Colonic mucosa (tissue), 4 donors: Measurements from ENCODE around the gene IGF2. TPM values are rescaled to one million over a fixed set of nuclear protein-coding genes. Genes with fewer than 3 reads are reported as not detected.

Experiments
- DNase-seq: peaks from one replicate; pipeline ENCODE4 v3.0.0-alpha.2; 2020
- H3K27ac ChIP-seq: fragments of 200-600 bp; one replicate; pipeline ENCODE4 v1.8.0; 2021
- H3K27me3 ChIP-seq: fragments of 200-600 bp; one replicate; pipeline ENCODE4 v1.8.0; 2021
- H3K36me3 ChIP-seq: fragments of 200-600 bp; one replicate; pipeline ENCODE4 v1.8.0; 2021
- H3K4me1 ChIP-seq: fragments of 200-600 bp; one replicate; pipeline ENCODE4 v1.8.0; 2021; ENCODE audit warnings: mild to moderate bottlenecking
- H3K4me3 ChIP-seq: fragments of 200-600 bp; one replicate; pipeline ENCODE4 v1.8.0; 2021
- H3K9ac ChIP-seq, 2 donors: one replicate each; pipeline ENCODE4 v1.7.0; 2013; ENCODE audit warnings: control low read depth in 2 of 2, low read depth in 2 of 2, low read length in 2 of 2
- H3K9me3 ChIP-seq: fragments of 200-600 bp; one replicate; pipeline ENCODE4 v1.8.0; 2021
- CTCF ChIP-seq: fragments of 200-600 bp; IDR thresholded peaks from one replicate; pipeline ENCODE4 v1.8.0; 2022; ENCODE audit warnings: antibody characterized with exemption, mild to moderate bottlenecking
- intact Hi-C: fragments of 100-400 bp; cut with DNase I; formaldehyde crosslinking; loops from one replicate; pipeline ENCODE4 v1.14.1; 2022
- total RNA-seq, 2 donors: library from RNA; stranded (reverse); fragmentation: NEBNext Ultra II Directional in 1 of 2; extraction: Animal tissue kit (Norgen Biotek cat#: 25700) in 1 of 2; gene quantifications; one replicate each; pipeline ENCODE4 v1.2.1, GENCODE V29; 2021
- donor health status: healthy.
- donor health status: DM: no; HTN: no; CAD: no.
- donor health status: DM: no; HTN: no; CAD: no.

IGF2 gene
- total RNA-seq, 2 donors from 2014 or later: 4.1 to 9.2 TPM

- intact Hi-C loops: no loop called here
- H3K4me3 ChIP-seq: no peak overlapping the region
- no peak for TF ChIP-seq CTCF
- no peak overlapping the region for H3K27ac ChIP-seq
- H3K27me3 ChIP-seq: no peaks in the 10 kb centered on the region
- H3K9ac ChIP-seq: no peak overlapping the region
- H3K36me3 ChIP-seq: no peaks in the 10 kb centered on the region
- no peaks in the 10 kb centered on the region for H3K9me3 ChIP-seq
- H3K4me1 ChIP-seq: no peaks in the 10 kb centered on the region
- DNase-seq: no peak
Observed at GRCh38 chr11:2173761-2174160, 34.6 kb upstream of the IGF2 start.

- no peaks in the 10 kb centered on the region for H3K27me3 ChIP-seq
- no peak overlapping the region for H3K4me3 ChIP-seq
- TF ChIP-seq CTCF: no peak
- no peaks in the 10 kb centered on the region for H3K36me3 ChIP-seq
- no peak overlapping the region for H3K27ac ChIP-seq
- no peaks in the 10 kb centered on the region for H3K9me3 ChIP-seq
- DNase-seq: no peak
- H3K9ac ChIP-seq: no peak overlapping the region
- intact Hi-C loops: no loop called here
- no peaks in the 10 kb centered on the region for H3K4me1 ChIP-seq
Observed at GRCh38 chr11:2173150-2173693, 34.0 kb upstream of the IGF2 start.

- Histone ChIP-seq H3K4me3 (no peak overlapping the region), H3K36me3 (no peaks in the 10 kb centered on the region), H3K4me1 (no peaks in the 10 kb centered on the region), H3K9ac (no peak overlapping the region), H3K27me3 (no peaks in the 10 kb centered on the region), H3K9me3 (no peaks in the 10 kb centered on the region), H3K27ac (no peak overlapping the region)
- no peak for DNase-seq
- intact Hi-C loops: no loop called here
- no peak for TF ChIP-seq CTCF
Observed at GRCh38 chr11:2172676-2173075, 33.5 kb upstream of the IGF2 start.

GRCh38 chr11:2171591-2172003, 32.4 kb upstream of the IGF2 start, which contains the start of gene TH:
TSS of gene TH (minus strand) at chr11:2171815. CDS start at chr11:2171786, 29 bp downstream.
- Histone ChIP-seq H3K4me1 (no peaks in the 10 kb centered on the region), H3K27me3 (peaks cover 2% of the 10 kb centered on the region)

GRCh38 chr11:2169626-2170570, 30.7 kb upstream of the IGF2 start:
- no peaks in the 10 kb centered on the region for H3K4me1 ChIP-seq
- no peak overlapping the region for H3K27ac ChIP-seq
- H3K36me3 ChIP-seq: no peaks in the 10 kb centered on the region
- H3K9ac ChIP-seq: no peak overlapping the region
- TF ChIP-seq CTCF: no peak
- intact Hi-C loops: no loop called here
- peaks cover 8% of the 10 kb centered on the region for H3K27me3 ChIP-seq
- H3K4me3 ChIP-seq: no peak overlapping the region
- no peaks in the 10 kb centered on the region for H3K9me3 ChIP-seq
- no peak for DNase-seq

More at GRCh38 chr11:2171591-2172003, 32.4 kb upstream of the IGF2 start, which contains the start of gene TH:
- Histone ChIP-seq H3K9ac (no peak within 1 kb of the TSS), H3K27ac (no peak within 1 kb of the TSS), H3K36me3 (no peaks in the 10 kb centered on the region), H3K4me3 (no peak within 1 kb of the TSS), H3K9me3 (no peaks in the 10 kb centered on the region)
- no peak for DNase-seq
- TF ChIP-seq CTCF: no peak
- intact Hi-C loops: no loop called here
